ENCODE data around the gene KLHDC10.

GRCh38 chr7:130136579-130137167 lies 66.3 kb downstream of the KLHDC10 start:
- no peak for TF ChIP-seq MLX (CRISPR knock-in tag; IDR thresholded peaks at IDR 0.05)
- no peak for TF ChIP-seq CTCF (IDR thresholded peaks at IDR 0.05)
- TF ChIP-seq CREB1 (CRISPR knock-in tag; IDR thresholded peaks at IDR 0.05), result no peak
- no peak for TF ChIP-seq ZSCAN18 (CRISPR knock-in tag; IDR thresholded peaks at IDR 0.05)
- no peak for TF ChIP-seq IRF2 (CRISPR knock-in tag; IDR thresholded peaks at IDR 0.05; ENCODE audit: borderline replicate concordance, low read depth)

Measured in WTC11 (cell line).